Posterior cingulate gyrus (tissue), 11 donors: Measurements from ENCODE around the gene DNAH6.
"Not testable (repeated sequence)": the region's sequence is repeated elsewhere in the genome, so short reads cannot be mapped to it uniquely, and the experiment has no call there.

Experiments
- DNase-seq, 10 donors: peaks; one replicate each; pipeline versions ENCODE4 v3.0.0 to v3.0.0-alpha.2; 2020 to 2021; ENCODE audit warnings: mixed read lengths in 3 of 10
- intact Hi-C: fragments of 100-400 bp; cut with DNase I; formaldehyde crosslinking; loops from one replicate; pipeline ENCODE4 v1.15.1; 2023

The DNAH6 gene

GRCh38 chr2:84855731-84856130 is 339.4 kb downstream of the DNAH6 start:
- intact Hi-C loops = no loop called here

GRCh38 chr2:84856787-84857186 is 340.5 kb downstream of the DNAH6 start:
- no peak for DNase-seq

More at GRCh38 chr2:84855731-84856130, 339.4 kb downstream of the DNAH6 start:
- no peak for DNase-seq

GRCh38 chr2:84857566-84857965 is 341.3 kb downstream of the DNAH6 start:
- intact Hi-C loops = no loop called here
- DNase-seq = no peak

More at GRCh38 chr2:84856787-84857186, 340.5 kb downstream of the DNAH6 start:
- intact Hi-C loops = no loop called here

- DNase-seq = no peak
- intact Hi-C loops = no loop called here
These were observed 341.8 kb downstream of the DNAH6 start for GRCh38 chr2:84858123-84858522.

- no peak for DNase-seq
- intact Hi-C loops = no loop called here
These were observed 342.6 kb downstream of the DNAH6 start for GRCh38 chr2:84858937-84859336.

- intact Hi-C loops = no loop called here
These were observed 345.2 kb downstream of the DNAH6 start for GRCh38 chr2:84861539-84861938.

GRCh38 chr2:84862006-84862405 is 345.7 kb downstream of the DNAH6 start:
- intact Hi-C loops = no loop called here
- no peak for DNase-seq

More at GRCh38 chr2:84861539-84861938, 345.2 kb downstream of the DNAH6 start:
- DNase-seq = no peak

- no peak for DNase-seq
These were observed 349.0 kb downstream of the DNAH6 start for GRCh38 chr2:84865181-84865783.

GRCh38 chr2:84866122-84866521 is 349.8 kb downstream of the DNAH6 start:
- intact Hi-C loops = no loop called here
- no peak for DNase-seq

More at GRCh38 chr2:84865181-84865783, 349.0 kb downstream of the DNAH6 start:
- intact Hi-C loops = no loop called here

- intact Hi-C loops, DNase-seq: not testable (repeated sequence)
These were observed 352.0 kb downstream of the DNAH6 start for GRCh38 chr2:84868327-84868726.
